Transverse colon (tissue), 4 donors: ENCODE measurements around the gene COL19A1. TPM values are rescaled to one million over a fixed set of nuclear protein-coding genes. Genes with fewer than 3 reads are reported as not detected.

ENCODE experiments used
- DNase-seq: peaks from one replicate; pipeline ENCODE4 v3.0.0-alpha.2; 2019
- H3K27ac ChIP-seq, 4 donors: fragments of 200-600 bp; sonication (generic); 2 replicates each; pipeline ENCODE4 v1.5.1; 2016 to 2018; ENCODE audit warnings: inconsistent platforms in 4 of 4
- H3K27me3 ChIP-seq: fragments of 200-600 bp; sonication (generic); 2 replicates; pipeline ENCODE4 v1.5.1; 2017; ENCODE audit warnings: inconsistent platforms
- H3K36me3 ChIP-seq, 4 donors: fragments of 200-600 bp; sonication (generic); 2 replicates each; pipeline ENCODE4 v1.5.1; 2017 to 2019; ENCODE audit warnings: inconsistent platforms in 4 of 4
- H3K4me1 ChIP-seq, 4 donors: fragments of 200-600 bp; sonication (generic); 2 replicates each; pipeline ENCODE4 v1.5.1; 2017 to 2020; ENCODE audit warnings: inconsistent platforms in 4 of 4
- H3K4me3 ChIP-seq, 4 donors: fragments of 200-600 bp; sonication (generic); 1 replicate in 1 of 4; 2 replicates in 3 of 4; pipeline versions ENCODE4 v1.5.1 to v1.6.1; 2017 to 2019; ENCODE audit warnings: inconsistent platforms in 4 of 4
- H3K9me3 ChIP-seq, 2 donors: fragments of 200-600 bp; sonication (generic); 2 replicates each; pipeline ENCODE4 v1.5.1; 2017 to 2019; ENCODE audit warnings: inconsistent platforms in 2 of 2
- CTCF ChIP-seq, 5 experiments: fragments of 200-600 bp in 3 of 5; fragments of 450-650 bp in 2 of 5; sonication (generic) in 3 of 5; IDR thresholded peaks; 1 replicate in 2 of 5; 2 replicates in 3 of 5; pipeline ENCODE4 v1.5.1; 2016 to 2017; ENCODE audit warnings: antibody characterized with exemption in 5 of 5, inconsistent platforms in 3 of 5, mild to moderate bottlenecking in 2 of 5, moderate library complexity in 1 of 5
- EP300 ChIP-seq: sonication (generic); formaldehyde crosslinking; IDR thresholded peaks from one replicate; pipeline ENCODE4 v1.6.1; 2017; ENCODE audit warnings: antibody characterized with exemption, low read depth
- POLR2A ChIP-seq: fragments of 450-650 bp; IDR thresholded peaks from one replicate; pipeline ENCODE4 v1.6.1; 2016; ENCODE audit warnings: antibody characterized with exemption, mild to moderate bottlenecking, moderate library complexity
- POLR2AphosphoS5 ChIP-seq, 3 donors: sonication (generic); formaldehyde crosslinking; IDR thresholded peaks; one replicate each; pipeline ENCODE4 v1.6.1; 2016; ENCODE audit warnings: antibody characterized with exemption in 3 of 3
- WGBS, 2 donors: methylation state at CpG; one replicate each; pipeline ENCODE4 v1.1.5; 2018; ENCODE audit warnings: low coverage in 1 of 2; 5-methylcytosine and 5-hydroxymethylcytosine counted together
- in situ Hi-C, 4 donors: fragments of 200-750 bp; cut with MboI; loops; one replicate each; pipeline versions ENCODE4 v1.15.0 to v1.15.1; 2017; ENCODE audit warnings: low sequenced_read_pairs in 3 of 4, low pct_ligation_motif_present in 1 of 4, low pct_unique_long_range_greater_than_20kb in 1 of 4
- intact Hi-C: fragments of 100-400 bp; cut with DNase I; formaldehyde crosslinking; loops from one replicate; pipeline ENCODE4 v1.15.1; 2023; ENCODE audit warnings: low total_unique reads
- total RNA-seq, 4 donors: library from RNA; depleted of rRNA; stranded (reverse); fragments of >200 nt; gene quantifications; one replicate each; pipeline ENCODE4 v1.1.0, GENCODE V29; 2016

COL19A1 gene
- total RNA-seq, 4 donors from 2014 or later: 0.27 to 3.3 (median 0.37) TPM; not detected in 1

GRCh38 chr6:70061546-70061945, 195.2 kb downstream of the COL19A1 start:
- Histone ChIP-seq H3K4me1 (no peaks in the 10 kb centered on the region), H3K27ac (no peak overlapping the region), H3K36me3 (no peaks in the 10 kb centered on the region), H3K27me3 (no peaks in the 10 kb centered on the region), H3K4me3 (no peak overlapping the region), H3K9me3 (no peaks in the 10 kb centered on the region)
- WGBS, 2 donors: 50 to 69% methylated on average over 2 of the region's 2 CpGs
- in situ Hi-C loops (no loop called here), intact Hi-C loops (no loop called here)
- DNase-seq: no peak
- no peak for TF ChIP-seq EP300
- TF ChIP-seq CTCF (IDR thresholded peaks at IDR 0.05): no peak
- TF ChIP-seq POLR2A: no peak
- TF ChIP-seq POLR2AphosphoS5 (IDR thresholded peaks at IDR 0.05): no peak

- H3K9me3 ChIP-seq: no peaks in the 10 kb centered on the region
- H3K4me3 ChIP-seq: no peak overlapping the region
- WGBS, 2 donors: 44 to 93% methylated on average over 1 of the region's 1 CpG
- intact Hi-C loops (no loop called here), in situ Hi-C loops (no loop called here)
- no peak overlapping the region for H3K27ac ChIP-seq
- H3K36me3 ChIP-seq: no peaks in the 10 kb centered on the region
- no peaks in the 10 kb centered on the region for H3K4me1 ChIP-seq
- TF ChIP-seq EP300 (no peak), POLR2A (no peak), POLR2AphosphoS5 (IDR thresholded peaks at IDR 0.05) (no peak), CTCF (IDR thresholded peaks at IDR 0.05) (no peak)
- H3K27me3 ChIP-seq: no peaks in the 10 kb centered on the region
- DNase-seq: no peak
Observed at GRCh38 chr6:70062010-70062409, 195.7 kb downstream of the COL19A1 start.

GRCh38 chr6:70072540-70073179, 206.3 kb downstream of the COL19A1 start:
- in situ Hi-C loops: no loop called here
- Histone ChIP-seq H3K27ac (no peak overlapping the region), H3K27me3 (no peaks in the 10 kb centered on the region), H3K9me3 (no peaks in the 10 kb centered on the region), H3K4me1 (no peaks in the 10 kb centered on the region), H3K4me3 (no peak overlapping the region), H3K36me3 (no peaks in the 10 kb centered on the region)
- DNase-seq: no peak
- 80 to 86% methylated on average over 1 of the region's 1 CpG for WGBS, 2 donors
- TF ChIP-seq CTCF (IDR thresholded peaks at IDR 0.05): no peak
- no peak for TF ChIP-seq POLR2AphosphoS5 (IDR thresholded peaks at IDR 0.05)
- no peak for TF ChIP-seq POLR2A
- intact Hi-C loops: no loop called here

- no peak for DNase-seq
- no peaks in the 10 kb centered on the region for H3K36me3 ChIP-seq
- no peaks in the 10 kb centered on the region for H3K4me1 ChIP-seq
- in situ Hi-C loops (no loop called here), intact Hi-C loops (no loop called here)
- no peaks in the 10 kb centered on the region for H3K27me3 ChIP-seq
- no peak overlapping the region for H3K4me3 ChIP-seq
- TF ChIP-seq CTCF (IDR thresholded peaks at IDR 0.05) (no peak), POLR2AphosphoS5 (IDR thresholded peaks at IDR 0.05) (no peak), POLR2A (no peak), EP300 (no peak)
- H3K9me3 ChIP-seq: no peaks in the 10 kb centered on the region
- no peak overlapping the region for H3K27ac ChIP-seq
Observed at GRCh38 chr6:70073637-70074036, 207.3 kb downstream of the COL19A1 start.
